Thoracic aorta (tissue), 2 donors: ENCODE measurements around the gene ATAD3C. TPM values are rescaled to one million over a fixed set of nuclear protein-coding genes. Genes with fewer than 3 reads are reported as not detected.

Source experiments
- ATAC-seq: fragments of 150-250 bp; one replicate; pipeline ENCODE4 v1.8.0; 2017; ENCODE audit warnings: low read depth; ENCODE audit not compliant: insufficient number of reproducible peaks, low FRiP score
- DNase-seq: peaks from one replicate; pipeline ENCODE4 v3.0.0-alpha.2; 2020; ENCODE audit warnings: low spot score
- H3K27ac ChIP-seq, 2 donors: fragments of 200-600 bp; sonication (generic); 1 replicate in 1 of 2; 2 replicates in 1 of 2; pipeline ENCODE4 v1.5.1; 2016; ENCODE audit warnings: mild to moderate bottlenecking in 2 of 2, moderate library complexity in 2 of 2
- H3K27me3 ChIP-seq: fragments of 200-600 bp; sonication (generic); replicated peaks from 2 replicates; pipeline ENCODE4 v1.6.0; 2016; ENCODE audit warnings: mild to moderate bottlenecking; ENCODE audit not compliant: insufficient read depth
- H3K36me3 ChIP-seq: fragments of 200-600 bp; sonication (generic); one replicate; pipeline ENCODE4 v1.5.1; 2016
- H3K4me1 ChIP-seq, 2 donors: fragments of 200-600 bp; sonication (generic); 1 replicate in 1 of 2; 2 replicates in 1 of 2; pipeline versions ENCODE4 v1.5.1 to v1.6.0; 2016; ENCODE audit warnings: low read depth in 2 of 2, mild to moderate bottlenecking in 1 of 2; ENCODE audit not compliant: control insufficient read depth in 1 of 2
- H3K4me3 ChIP-seq: fragments of 200-600 bp; sonication (generic); 2 replicates; pipeline ENCODE4 v1.5.1; 2016; ENCODE audit warnings: mild to moderate bottlenecking
- H3K9me3 ChIP-seq: fragments of 200-600 bp; sonication (generic); 2 replicates; pipeline ENCODE4 v1.5.1; 2016
- total RNA-seq, 2 donors: library from RNA; depleted of rRNA; stranded (reverse); fragments of >200 nt; gene quantifications; one replicate each; pipeline versions ENCODE4 v1.1.0 to v1.2.3, GENCODE V29; 2016
- TF ChIP-seq, protein P1 (sequence below): fragments of 200-600 bp; sonication (generic); IDR thresholded peaks from one replicate; pipeline ENCODE4 v1.5.1; 2019; ENCODE audit warnings: antibody characterized with exemption

The ATAD3C gene
- total RNA-seq, 2 donors from 2014 or later, result 0.27 TPM; not detected in 1

DNA sequence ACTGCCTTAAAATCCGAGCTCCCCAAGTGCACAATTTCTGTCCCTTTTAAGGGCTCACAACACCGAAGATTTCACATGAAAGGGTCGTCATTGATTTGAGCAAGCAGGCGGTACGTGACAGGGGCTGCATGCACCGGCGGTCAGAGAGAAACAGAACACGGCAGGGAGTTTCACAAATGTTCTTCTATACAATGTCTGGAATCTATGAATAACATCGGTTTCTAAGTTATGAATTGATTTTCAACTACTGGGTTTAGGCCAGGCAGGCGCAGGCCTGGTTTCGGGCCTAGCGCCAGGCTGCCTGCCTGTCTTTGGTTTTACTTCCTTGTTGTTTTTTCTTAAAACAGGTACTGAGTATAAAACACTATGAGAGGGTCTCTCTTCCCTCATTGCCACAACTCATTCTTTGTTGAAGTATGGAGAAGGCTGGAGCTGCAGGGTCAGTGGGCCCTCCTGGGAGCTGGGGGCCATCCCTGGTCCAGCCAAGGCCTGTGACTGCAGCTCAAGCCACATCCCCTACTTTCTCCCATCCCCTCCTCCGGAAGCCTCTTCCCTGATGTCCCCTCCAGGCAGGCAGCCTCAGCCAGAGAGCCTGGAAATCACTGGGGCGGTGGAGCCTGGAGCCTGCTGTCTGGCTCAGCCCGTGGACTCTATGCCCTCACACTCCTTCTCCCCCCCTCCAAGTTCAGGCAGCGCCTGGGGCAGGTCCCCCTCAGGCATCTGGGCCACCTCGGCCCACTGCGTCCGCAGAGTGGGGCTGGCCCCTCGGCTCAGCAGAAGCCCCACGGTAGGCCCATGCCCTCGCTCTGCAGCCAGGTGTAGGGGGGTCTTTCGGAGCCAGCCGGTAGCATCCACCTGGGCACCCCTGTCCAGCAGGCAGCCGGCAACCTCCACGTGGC is 30.8 kb upstream of the ATAD3C start:
- ATAC-seq (no peak), DNase-seq (no peak)
- Histone ChIP-seq H3K36me3 (no peaks in the 10 kb centered on the region), H3K4me1 (no peaks in the 10 kb centered on the region), H3K27me3 (no peaks in the 10 kb centered on the region), H3K4me3 (no peak overlapping the region), H3K9me3 (no peaks in the 10 kb centered on the region), H3K27ac (no peak overlapping the region)
- TF ChIP-seq, protein P1, sequence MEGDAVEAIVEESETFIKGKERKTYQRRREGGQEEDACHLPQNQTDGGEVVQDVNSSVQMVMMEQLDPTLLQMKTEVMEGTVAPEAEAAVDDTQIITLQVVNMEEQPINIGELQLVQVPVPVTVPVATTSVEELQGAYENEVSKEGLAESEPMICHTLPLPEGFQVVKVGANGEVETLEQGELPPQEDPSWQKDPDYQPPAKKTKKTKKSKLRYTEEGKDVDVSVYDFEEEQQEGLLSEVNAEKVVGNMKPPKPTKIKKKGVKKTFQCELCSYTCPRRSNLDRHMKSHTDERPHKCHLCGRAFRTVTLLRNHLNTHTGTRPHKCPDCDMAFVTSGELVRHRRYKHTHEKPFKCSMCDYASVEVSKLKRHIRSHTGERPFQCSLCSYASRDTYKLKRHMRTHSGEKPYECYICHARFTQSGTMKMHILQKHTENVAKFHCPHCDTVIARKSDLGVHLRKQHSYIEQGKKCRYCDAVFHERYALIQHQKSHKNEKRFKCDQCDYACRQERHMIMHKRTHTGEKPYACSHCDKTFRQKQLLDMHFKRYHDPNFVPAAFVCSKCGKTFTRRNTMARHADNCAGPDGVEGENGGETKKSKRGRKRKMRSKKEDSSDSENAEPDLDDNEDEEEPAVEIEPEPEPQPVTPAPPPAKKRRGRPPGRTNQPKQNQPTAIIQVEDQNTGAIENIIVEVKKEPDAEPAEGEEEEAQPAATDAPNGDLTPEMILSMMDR, result no peak

DNA sequence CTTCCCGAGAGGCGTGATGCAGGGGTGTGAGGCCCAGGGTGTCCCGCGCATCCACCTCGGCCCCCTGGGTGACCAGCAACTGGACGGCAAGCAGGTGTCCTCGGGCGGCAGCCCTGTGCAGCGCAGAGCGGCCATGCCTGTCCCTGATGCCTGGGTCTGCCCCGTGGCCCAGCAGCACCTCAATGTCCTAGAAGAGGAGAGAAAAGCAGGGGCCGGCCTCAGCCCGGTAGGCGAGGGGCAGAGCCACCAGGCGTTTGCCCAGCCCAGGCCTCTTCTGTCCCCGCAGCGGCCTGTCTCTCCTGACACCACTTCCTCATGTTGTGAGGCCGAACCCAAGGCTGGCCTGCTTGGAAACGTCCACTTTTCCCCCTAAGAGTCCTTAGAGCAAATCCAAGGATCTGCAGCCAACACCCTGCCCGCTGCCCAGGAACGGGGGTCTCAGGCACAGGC is 30.1 kb upstream of the ATAD3C start:
- H3K4me1 ChIP-seq, result no peaks in the 10 kb centered on the region
- no peak for DNase-seq

DNA sequence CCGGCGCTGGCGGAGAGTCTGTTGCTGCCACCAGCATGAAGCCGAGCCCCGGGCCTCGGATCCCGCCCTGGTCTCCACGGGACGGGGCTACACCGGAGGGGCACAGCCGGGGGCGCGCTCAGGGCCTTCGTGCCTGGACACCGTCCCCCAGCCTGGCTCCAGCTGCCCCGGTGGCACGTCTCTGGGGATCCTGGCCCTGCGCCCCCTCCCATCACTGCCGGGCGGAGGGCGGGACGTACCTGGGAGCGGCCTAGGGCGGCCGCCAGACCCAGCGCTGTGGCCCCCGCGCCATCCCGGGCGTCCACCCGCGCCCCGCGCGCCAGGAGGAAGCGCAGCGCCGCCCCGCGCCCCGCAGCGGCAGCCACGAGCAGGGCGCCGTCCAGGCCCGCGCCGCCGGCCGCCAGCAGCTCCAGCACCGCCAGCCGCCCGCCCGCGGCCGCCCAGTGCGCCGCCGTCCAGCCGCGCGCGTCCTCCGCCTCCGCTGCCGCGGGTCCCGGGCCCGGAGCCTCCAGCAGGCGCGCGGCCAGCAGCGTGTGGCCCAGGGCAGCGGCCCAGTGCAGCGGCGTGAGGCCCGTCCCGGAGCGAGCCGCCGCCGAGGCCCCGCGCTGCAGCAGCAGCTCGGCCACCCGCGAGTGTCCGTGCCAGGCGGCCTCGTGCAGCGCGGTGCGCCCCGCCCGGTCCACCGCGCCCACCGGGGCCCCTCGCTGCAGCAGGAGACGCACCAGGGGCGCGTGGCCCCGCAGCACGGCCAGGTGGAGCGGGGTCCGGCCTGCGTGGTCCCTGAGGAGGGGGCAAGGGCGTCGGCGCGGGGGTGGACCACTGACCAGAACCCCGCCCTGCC is 29.5 kb upstream of the ATAD3C start:
- DNase-seq, result no peak
- no peaks in the 10 kb centered on the region for H3K4me1 ChIP-seq
- H3K36me3 ChIP-seq, result no peaks in the 10 kb centered on the region
- no peak overlapping the region for H3K4me3 ChIP-seq
- no peak for ATAC-seq
- H3K27me3 ChIP-seq, result no peaks in the 10 kb centered on the region
- no peaks in the 10 kb centered on the region for H3K9me3 ChIP-seq
- TF ChIP-seq, protein P1, result no peak
- no peak overlapping the region for H3K27ac ChIP-seq

More for the DNA sequence above, 30.1 kb upstream of the ATAD3C start:
- Histone ChIP-seq H3K27me3 (no peaks in the 10 kb centered on the region), H3K36me3 (no peaks in the 10 kb centered on the region), H3K9me3 (no peaks in the 10 kb centered on the region), H3K4me3 (no peak overlapping the region), H3K27ac (no peak overlapping the region)
- TF ChIP-seq, protein P1, result no peak
- no peak for ATAC-seq

DNA sequence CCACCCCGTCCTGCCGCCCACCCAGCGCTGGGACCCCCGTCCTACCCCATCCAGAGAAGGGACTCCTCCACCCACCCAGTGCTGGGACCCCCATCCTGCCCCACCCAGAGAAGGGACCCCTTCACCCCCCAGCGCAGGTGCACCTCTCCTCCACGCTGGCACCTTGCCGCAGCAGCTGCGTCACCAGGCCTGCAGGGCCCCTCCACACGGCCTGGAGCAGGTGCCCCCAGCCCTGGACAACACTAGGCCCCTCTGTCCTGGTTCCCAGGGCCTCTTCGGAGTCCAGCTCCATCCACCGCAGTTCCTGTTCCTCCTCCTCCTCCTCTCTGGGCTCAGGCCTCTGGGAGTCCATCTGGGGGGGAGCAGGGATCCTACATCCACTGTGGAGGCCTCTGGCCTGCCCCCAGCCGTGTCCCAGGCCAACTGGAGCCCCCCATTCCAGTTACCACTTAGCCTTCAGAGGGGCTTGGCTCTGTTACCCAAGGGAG is 28.8 kb upstream of the ATAD3C start:
- DNase-seq (no peak), ATAC-seq (no peak)
- H3K27ac ChIP-seq, result no peak overlapping the region
- no peaks in the 10 kb centered on the region for H3K27me3 ChIP-seq
- TF ChIP-seq, protein P1, result no peak
- no peaks in the 10 kb centered on the region for H3K36me3 ChIP-seq
- no peaks in the 10 kb centered on the region for H3K4me1 ChIP-seq
- H3K4me3 ChIP-seq, result no peak overlapping the region
- no peaks in the 10 kb centered on the region for H3K9me3 ChIP-seq
